GM12878 (cell line): ENCODE data around the gene PACS2. TPM values are rescaled to one million over a fixed set of nuclear protein-coding genes. Genes with fewer than 3 reads are reported as not detected.

Source experiments
- ATAC-seq: fragments of 200-7000 bp; cut with Tn5 transposase; 3 replicates; pipeline ENCODE4 v1.9.1; 2020; ENCODE audit warnings: mild to moderate bottlenecking, moderate library complexity
- BruUV-seq: library from RNA; stranded (reverse); fragments of 400-500 nt; replicated peaks from 2 replicates; lab custom pipeline; 2021; lab: Mats Ljungman, UMichigan
- CTCF ChIA-PET: fragments of 300-600 bp; sonication (Branson Sonifier 250); formaldehyde crosslinking; extraction: SDS; loops from one replicate; lab custom pipeline; 2021; ENCODE audit warnings: inconsistent platforms; lab: Yijun Ruan, JAX
- POLR2A ChIA-PET: fragments of 350-600 bp; formaldehyde crosslinking; extraction: SDS; loops from one replicate; lab custom pipeline; 2021; ENCODE audit warnings: inconsistent platforms; lab: Charles Lee
- RAD21 ChIA-PET: fragments of 300-600 bp; sonication (Branson Sonifier 250); formaldehyde crosslinking; loops from one replicate; lab custom pipeline; 2023; ENCODE audit warnings: antibody characterized with exemption; ENCODE audit not compliant: unreplicated experiment; lab: Charles Lee
- SMC1A ChIA-PET: fragments of 300-600 bp; sonication (Branson Sonifier 250); formaldehyde crosslinking; loops from one replicate; lab custom pipeline; 2023; ENCODE audit not compliant: unreplicated experiment, uncharacterized antibody; lab: Charles Lee
- DNase-seq: peaks from one replicate; pipeline ENCODE4 v3.0.0-alpha.2; 2011; ENCODE audit warnings: low read depth, low spot score
- FAIRE-seq: peaks from 3 replicates; lab custom pipeline; 2011; peaks lifted over from hg19 to GRCh38; lab: Jason Lieb, UNC
- H2AFZ ChIP-seq: 2 replicates; pipeline ENCODE4 v1.6.0; 2011; ENCODE audit warnings: low read depth, low read length, control low read depth; ENCODE audit not compliant: control insufficient read depth
- H3K27ac ChIP-seq: 2 replicates; pipeline ENCODE4 v1.5.1; 2011; ENCODE audit warnings: control low read depth; ENCODE audit not compliant: control insufficient read depth, insufficient read depth
- H3K27me3 ChIP-seq, 2 experiments: replicated peaks in 1 of 2; 2 replicates each; pipeline versions ENCODE4 v1.6.0 to v1.6.1; 2011; ENCODE audit warnings: low read length in 1 of 2; ENCODE audit not compliant: control insufficient read depth in 2 of 2, insufficient read depth in 2 of 2
- H3K36me3 ChIP-seq, 2 experiments: 2 replicates each; pipeline ENCODE4 v1.5.1; 2011; ENCODE audit warnings: low read length in 1 of 2; ENCODE audit not compliant: control insufficient read depth in 2 of 2, insufficient read depth in 2 of 2
- H3K4me1 ChIP-seq: 2 replicates; pipeline ENCODE4 v1.6.1; 2011; ENCODE audit warnings: mild to moderate bottlenecking, low read length, moderate library complexity, mixed read lengths; ENCODE audit not compliant: control insufficient read depth, insufficient read depth
- H3K4me2 ChIP-seq: 2 replicates; pipeline ENCODE4 v1.6.0; 2011; ENCODE audit warnings: control low read depth; ENCODE audit not compliant: control insufficient read depth, insufficient read depth
- H3K4me3 ChIP-seq: fragments of 200-600 bp; sonication (generic); 2 replicates; pipeline ENCODE4 v1.5.1; 2016
- H3K79me2 ChIP-seq: 2 replicates; pipeline ENCODE4 v1.6.0; 2011; ENCODE audit warnings: low read length; ENCODE audit not compliant: control insufficient read depth, insufficient read depth
- H3K9ac ChIP-seq: 2 replicates; pipeline ENCODE4 v1.8.0; 2011; ENCODE audit warnings: low read length, control low read depth, mixed read lengths; ENCODE audit not compliant: control insufficient read depth, insufficient read depth
- H3K9me3 ChIP-seq: replicated peaks from 3 replicates; pipeline ENCODE4 v1.5.1; 2011; ENCODE audit warnings: mild to moderate bottlenecking, low read length; ENCODE audit not compliant: control insufficient read depth, insufficient read depth
- H4K20me1 ChIP-seq: 2 replicates; pipeline ENCODE4 v1.6.0; 2011; ENCODE audit not compliant: control insufficient read depth, insufficient read depth
- BACH1 ChIP-seq: fragments of 450-650 bp; IDR thresholded peaks from 2 replicates; pipeline ENCODE4 v1.6.1; 2017; ENCODE audit warnings: mild to moderate bottlenecking, borderline replicate concordance
- BCL3 ChIP-seq: IDR thresholded peaks from 2 replicates; pipeline ENCODE4 v1.6.1; 2011; ENCODE audit warnings: borderline replicate concordance, low read depth, mild to moderate bottlenecking, moderate library complexity, low read length; ENCODE audit not compliant: insufficient read depth, poor library complexity, severe bottlenecking
- E4F1 ChIP-seq: fragments of 450-650 bp; IDR thresholded peaks from 2 replicates; pipeline ENCODE4 v1.6.1; 2018; ENCODE audit warnings: borderline replicate concordance, mild to moderate bottlenecking; ENCODE audit not compliant: partially characterized antibody
- HCFC1 ChIP-seq: fragments of 150-350 bp; IDR thresholded peaks from 2 replicates; pipeline ENCODE4 v1.6.1; 2014; ENCODE audit warnings: low read length
- IKZF1 ChIP-seq: fragments of 450-650 bp; conservative IDR thresholded peaks from 2 replicates; pipeline ENCODE4 v1.6.1; 2017; ENCODE audit warnings: antibody characterized with exemption, mild to moderate bottlenecking
- IRF5 ChIP-seq: fragments of 450-650 bp; IDR thresholded peaks from 2 replicates; pipeline ENCODE4 v1.6.1; 2017; ENCODE audit warnings: borderline replicate concordance
- MEF2A ChIP-seq: IDR thresholded peaks from 2 replicates; pipeline ENCODE4 v1.6.1; 2011; ENCODE audit warnings: low read depth, mild to moderate bottlenecking, low read length, moderate library complexity; ENCODE audit not compliant: insufficient read depth
- NRF1 ChIP-seq: conservative IDR thresholded peaks from 2 replicates; pipeline ENCODE4 v1.6.1; 2011; ENCODE audit warnings: mild to moderate bottlenecking, low read depth, low read length, improper control_type of control experiment
- SREBF1 ChIP-seq: IDR thresholded peaks from 2 replicates; pipeline ENCODE4 v1.6.1; 2012; ENCODE audit warnings: mild to moderate bottlenecking, low read length
- STAT1 ChIP-seq: fragments of 450-650 bp; conservative IDR thresholded peaks from 2 replicates; pipeline ENCODE4 v1.6.1; 2014; ENCODE audit warnings: antibody characterized with exemption, mild to moderate bottlenecking
- TCF12 ChIP-seq: IDR thresholded peaks from 2 replicates; pipeline ENCODE4 v1.6.1; 2011; ENCODE audit warnings: low read depth, mild to moderate bottlenecking, low read length
- WRNIP1 ChIP-seq: IDR thresholded peaks from 2 replicates; pipeline ENCODE4 v1.6.1; 2011; ENCODE audit warnings: low read depth, low read length, improper control_type of control experiment, borderline replicate concordance
- ZNF217 ChIP-seq: fragments of 450-650 bp; IDR thresholded peaks from 2 replicates; pipeline ENCODE4 v1.6.1; 2017; ENCODE audit warnings: antibody characterized with exemption, mild to moderate bottlenecking
- WGBS: methylation state at CpG from one replicate; pipeline ENCODE4 v1.1.6; 2016; ENCODE audit warnings: low lambda C conversion rate; ENCODE audit not compliant: insufficient replicate concordance, insufficient coverage; ENCODE audit errors: missing lambda C conversion rate; 5-methylcytosine and 5-hydroxymethylcytosine counted together
- in situ Hi-C: fragments of 300-500 bp; cut with MboI; formaldehyde crosslinking; loops from 9 replicates; pipeline ENCODE4 v1.14.3; 2018; ENCODE audit warnings: mixed read lengths
- intact Hi-C: fragments of 100-400 bp; cut with micrococcal nuclease; formaldehyde crosslinking; loops from one replicate; pipeline ENCODE4 v1.14.2; 2022; ENCODE audit not compliant: unreplicated experiment
- polyA plus RNA-seq, 11 experiments: library from polyadenylated mRNA; depleted of rRNA in 4 of 11; unstranded in 6 of 11; stranded (reverse) in 5 of 11; fragments of >200 nt; fragmentation: Nextera tagmentation in 4 of 11; fragmentation: Illumina TruSeq in 1 of 11; extraction: Ambion mirVana in 4 of 11; extraction: Trizol in 1 of 11; gene quantifications; 1 replicate in 1 of 11; 2 replicates in 10 of 11; pipeline versions ENCODE4 v1.2.1 to v1.2.3, GENCODE V29; 2011 to 2016; ENCODE audit warnings: inconsistent platforms in 2 of 11, missing spikeins in 2 of 11, low read depth in 1 of 11
- total RNA-seq, 4 experiments: library from RNA; depleted of rRNA in 3 of 4; stranded (reverse); fragments of >200 nt in 3 of 4; fragmentation: Illumina TruSeq in 1 of 4; extraction: Trizol in 1 of 4; gene quantifications; 2 replicates each; pipeline versions ENCODE4 v1.2.1 to v1.2.3, GENCODE V29; 2013 to 2021

PACS2 gene
- total and polyA plus RNA-seq, 10 of the 15 experiments (the other 5 are each of a cell fraction or from before 2014, with no cell fraction given): 0.21 to 37.3 (median 9.4) TPM

- in situ Hi-C loops: no loop called here
- FAIRE-seq: no peak
These were observed 98.4 kb downstream of the PACS2 start for GRCh38 chr14:105412771-105413543.

More at GRCh38 chr14:105412771-105413543, 98.4 kb downstream of the PACS2 start:
- WGBS: 34% methylated on average over 8 of the region's 8 CpGs
- ChIA-PET RAD21 (no interaction called here), POLR2A (interaction anchor here (0.6 kb wide), 1 partner anchor 153 kb away, joined by 3 read pairs; no protein-coding TSS in a partner anchor), SMC1A (interaction anchor here (1.8 kb wide), 1 partner anchor 10 kb away, joined by 5 read pairs; no protein-coding TSS in a partner anchor), CTCF (interaction anchor here (1.4 kb wide), 1 partner anchor 41 kb away, joined by 5 read pairs; no protein-coding TSS in a partner anchor)
- no peak overlapping the region for H2AFZ ChIP-seq
- no peak overlapping the region for H3K4me3 ChIP-seq
- BruUV-seq: no TSS peak
- H3K27ac ChIP-seq: no peak overlapping the region
- no peaks in the 10 kb centered on the region for H3K9me3 ChIP-seq
- H3K79me2 ChIP-seq: no peaks in the 10 kb centered on the region
- H3K9ac ChIP-seq: no peak overlapping the region
- intact Hi-C loops: no loop called here
- TF ChIP-seq BCL3: no peak
- TF ChIP-seq ZNF217: no peak
- TF ChIP-seq STAT1: no peak
- no peak for TF ChIP-seq E4F1
- no peak for TF ChIP-seq IKZF1
- TF ChIP-seq TCF12: no peak
- TF ChIP-seq HCFC1: no peak
- TF ChIP-seq MEF2A: no peak
- no peak for TF ChIP-seq BACH1
- TF ChIP-seq WRNIP1: no peak
- no peak for TF ChIP-seq IRF5
- TF ChIP-seq SREBF1: no peak
- no peak for TF ChIP-seq NRF1
- DNase-seq (no peak), ATAC-seq (no peak)
- H3K4me2 ChIP-seq: no peak overlapping the region
- no peaks in the 10 kb centered on the region for H3K36me3 ChIP-seq
- H3K27me3 ChIP-seq: peaks cover 7 to 10% of the 10 kb centered on the region in 2 experiments; a peak in 3 of 4 replicates
- no peaks in the 10 kb centered on the region for H4K20me1 ChIP-seq
- H3K4me1 ChIP-seq: no peaks in the 10 kb centered on the region
